ENCODE results near the gene PRPSAP2. TPM values are rescaled to one million over a fixed set of nuclear protein-coding genes. Genes with fewer than 3 reads are reported as not detected.

Gene PRPSAP2
- total RNA-seq, 1 donor from 2014 or later = 23.6 TPM

DNA sequence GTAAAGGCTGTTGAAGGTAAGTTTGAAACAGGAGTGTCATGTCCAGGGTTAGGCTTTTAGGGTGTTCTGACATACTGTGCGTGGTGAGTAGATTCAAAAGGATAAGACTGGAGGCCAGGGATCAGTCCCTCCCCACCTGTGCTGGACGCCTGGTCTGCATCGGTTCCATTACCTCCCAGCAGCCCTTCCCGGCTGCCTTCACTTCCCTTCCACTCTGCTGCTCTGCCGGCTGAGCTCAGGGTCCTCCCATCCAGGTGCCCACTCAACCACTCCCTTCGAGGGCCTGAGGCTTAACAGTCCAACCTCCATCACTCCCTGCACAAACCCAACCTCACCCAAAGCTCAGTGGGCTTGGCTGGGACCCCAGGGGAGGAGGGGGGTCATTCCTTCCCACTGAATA, 89.9 kb downstream of the PRPSAP2 start:
- H3K27ac ChIP-seq = no peak overlapping the region
- TF ChIP-seq CTCF (IDR thresholded peaks at IDR 0.05) = no peak
- H3K27me3 ChIP-seq (ENCODE audit: low read depth) = no peaks in the 10 kb centered on the region
- ATAC-seq (no peak), DNase-seq (no peak)
- H3K36me3 ChIP-seq = no peaks in the 10 kb centered on the region
- no peaks in the 10 kb centered on the region for H3K4me1 ChIP-seq
- intact Hi-C loops (cut with DNase I) = no loop called here
- H3K9me3 ChIP-seq = no peaks in the 10 kb centered on the region
- H3K4me3 ChIP-seq = no peak overlapping the region

- no peak for TF ChIP-seq CTCF (IDR thresholded peaks at IDR 0.05)
- intact Hi-C loops (cut with DNase I) = no loop called here
- H3K4me3 ChIP-seq = no peak overlapping the region
- H3K27me3 ChIP-seq (ENCODE audit: low read depth) = no peaks in the 10 kb centered on the region
- ATAC-seq (no peak), DNase-seq (no peak)
- no peaks in the 10 kb centered on the region for H3K36me3 ChIP-seq
- no peak overlapping the region for H3K27ac ChIP-seq
- no peaks in the 10 kb centered on the region for H3K9me3 ChIP-seq
- no peaks in the 10 kb centered on the region for H3K4me1 ChIP-seq
Observed at GRCh38 chr17:18948476-18949006, 90.6 kb downstream of the PRPSAP2 start.

GRCh38 chr17:18949566-18949965, 91.6 kb downstream of the PRPSAP2 start:
- no peak for ATAC-seq

DNA sequence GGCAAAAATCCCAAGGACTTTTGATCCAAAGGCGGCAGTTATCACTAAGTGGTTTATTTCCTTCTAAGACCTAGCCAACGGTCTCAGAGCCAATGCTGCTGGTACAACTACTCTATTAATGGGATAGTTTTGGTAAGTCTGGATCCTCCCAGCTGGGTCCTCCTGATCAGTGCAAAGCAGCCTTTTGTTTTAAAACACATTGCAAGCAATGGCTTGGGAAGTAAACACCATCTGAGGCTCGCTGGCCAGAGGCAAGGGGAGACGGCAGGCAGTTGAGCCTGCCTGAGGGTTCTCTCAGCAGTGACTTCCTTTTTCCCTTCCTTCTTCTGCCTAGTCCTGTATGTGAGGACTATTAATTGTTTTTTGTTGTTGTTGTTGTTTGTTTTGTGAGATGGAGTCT, 92.4 kb downstream of the PRPSAP2 start:
- intact Hi-C loops (cut with DNase I) = no loop called here
- no peak overlapping the region for H3K27ac ChIP-seq
- no peak for ATAC-seq
- H3K4me3 ChIP-seq = no peak overlapping the region
- H3K27me3 ChIP-seq (ENCODE audit: low read depth) = no peaks in the 10 kb centered on the region
- DNase-seq = no peak
- H3K4me1 ChIP-seq = no peaks in the 10 kb centered on the region
- H3K36me3 ChIP-seq = no peaks in the 10 kb centered on the region
- no peaks in the 10 kb centered on the region for H3K9me3 ChIP-seq
- TF ChIP-seq CTCF (IDR thresholded peaks at IDR 0.05) = no peak

More at GRCh38 chr17:18949566-18949965, 91.6 kb downstream of the PRPSAP2 start:
- DNase-seq = no peak
- Histone ChIP-seq H3K9me3 (no peaks in the 10 kb centered on the region), H3K27ac (no peak overlapping the region), H3K4me1 (no peaks in the 10 kb centered on the region), H3K27me3 (ENCODE audit: low read depth) (no peaks in the 10 kb centered on the region), H3K4me3 (no peak overlapping the region), H3K36me3 (no peaks in the 10 kb centered on the region)
- no peak for TF ChIP-seq CTCF (IDR thresholded peaks at IDR 0.05)
- intact Hi-C loops (cut with DNase I) = no loop called here

- TF ChIP-seq CTCF (IDR thresholded peaks at IDR 0.05) = no peak
- peak; percentile 36 to 45 for ATAC-seq
- intact Hi-C loops (cut with DNase I) = no loop called here
- Histone ChIP-seq H3K9me3 (no peaks in the 10 kb centered on the region), H3K4me3 (no peak overlapping the region), H3K4me1 (no peaks in the 10 kb centered on the region), H3K36me3 (no peaks in the 10 kb centered on the region), H3K27me3 (ENCODE audit: low read depth) (no peaks in the 10 kb centered on the region), H3K27ac (no peak overlapping the region)
- no peak for DNase-seq
Observed at GRCh38 chr17:18950944-18951905, 93.3 kb downstream of the PRPSAP2 start.
